Aorta (tissue), 5 donors: ENCODE data around the gene RBM38. TPM values are rescaled to one million over a fixed set of nuclear protein-coding genes. Genes with fewer than 3 reads are reported as not detected.
A peak's percentile ranks its signal among the peaks of the same experiment; 100 is the strongest.

Source experiments
- ATAC-seq: fragments of 200-7000 bp; cut with Tn5 transposase; one replicate; pipeline ENCODE4 v1.9.1; 2022; ENCODE audit warnings: moderate library complexity; ENCODE audit not compliant: low FRiP score
- DNase-seq, 2 donors: peaks; one replicate each; pipeline ENCODE4 v3.0.0-alpha.2; 2020
- H3K27ac ChIP-seq, 2 donors: one replicate each; pipeline ENCODE4 v1.5.1; 2013; ENCODE audit warnings: low read length in 2 of 2, mild to moderate bottlenecking in 2 of 2, moderate library complexity in 2 of 2, control low read depth in 1 of 2, inconsistent platforms in 1 of 2, low read depth in 1 of 2
- H3K27me3 ChIP-seq, 2 donors: one replicate each; pipeline ENCODE4 v1.6.1; 2013; ENCODE audit warnings: control low read depth in 1 of 2, low read length in 1 of 2, mild to moderate bottlenecking in 1 of 2, moderate library complexity in 1 of 2; ENCODE audit not compliant: insufficient read depth in 2 of 2, control insufficient read depth in 1 of 2
- H3K36me3 ChIP-seq, 2 donors: one replicate each; pipeline ENCODE4 v1.6.1; 2013; ENCODE audit warnings: control low read depth in 1 of 2, low read length in 1 of 2, mild to moderate bottlenecking in 1 of 2; ENCODE audit not compliant: insufficient read depth in 2 of 2, control insufficient read depth in 1 of 2
- H3K4me1 ChIP-seq, 2 donors: one replicate each; pipeline ENCODE4 v1.6.1; 2013; ENCODE audit warnings: low read length in 2 of 2, control low read depth in 1 of 2, mild to moderate bottlenecking in 1 of 2, moderate library complexity in 1 of 2; ENCODE audit not compliant: insufficient read depth in 2 of 2, control insufficient read depth in 1 of 2
- H3K4me3 ChIP-seq, 2 donors: one replicate each; pipeline ENCODE4 v1.5.1; 2013; ENCODE audit warnings: low read length in 2 of 2, control low read depth in 1 of 2, mild to moderate bottlenecking in 1 of 2
- H3K9me3 ChIP-seq: one replicate; pipeline ENCODE4 v1.6.1; 2013; ENCODE audit warnings: mild to moderate bottlenecking, low read length; ENCODE audit not compliant: control insufficient read depth
- WGBS, 2 donors: extraction: QIAGEN DNeasy Blood & Tissue Kit; methylation state at CpG; one replicate each; pipeline ENCODE4 v1.1.7; 2013; 5-methylcytosine and 5-hydroxymethylcytosine counted together
- intact Hi-C, 2 donors: fragments of 100-400 bp; cut with DNase I; formaldehyde crosslinking; loops; one replicate each; pipeline versions ENCODE4 v1.14.2 to v1.15.0; 2022
- polyA plus RNA-seq, 2 donors: library from polyadenylated mRNA; stranded (reverse); fragments of 200-250 nt; gene quantifications; one replicate each; pipeline ENCODE4 v1.2.3, GENCODE V29; 2013
- total RNA-seq, 2 donors: library from RNA; stranded (reverse); fragmentation: NEBNext Ultra II Directional; extraction: Animal tissue kit (Norgen Biotek cat#: 25700); gene quantifications; one replicate each; pipeline ENCODE4 v1.2.1, GENCODE V29; 2021
- donor health status: healthy with polysubstance abuse.
- donor health status: Bipolar disorder and iron deficiency.
- donor health status: DM: no; HTN: no; CAD: no.
- donor health status: DM: no; HTN: no; CAD: no.
- donor health status: DM: yes; HTN: yes; CAD: no.

The RBM38 gene
- total and polyA plus RNA-seq, 4 donors: 7.3 to 20.7 (median 17.0) TPM

DNA sequence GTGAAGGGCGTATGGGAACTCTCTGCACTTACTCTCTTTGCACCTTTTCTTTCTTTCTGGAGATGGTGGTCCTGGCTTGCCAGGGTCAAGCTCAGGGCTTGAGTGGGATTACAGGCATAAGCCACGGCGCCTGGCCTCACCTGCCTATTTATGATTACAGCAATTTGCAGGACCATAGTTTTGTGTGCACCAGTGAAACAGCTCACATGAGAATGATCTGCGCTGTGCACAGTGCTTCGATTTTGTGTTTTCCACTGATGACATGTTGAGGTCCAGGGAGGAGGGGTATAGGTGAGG, 40.3 kb downstream of the RBM38 start:
- Histone ChIP-seq H3K36me3 (no peaks in the 10 kb centered on the region), H3K27ac (no peak overlapping the region), H3K9me3 (no peaks in the 10 kb centered on the region), H3K4me3 (no peak overlapping the region), H3K4me1 (peaks cover 0 to 2% of the 10 kb centered on the region in 2 donors), H3K27me3 (no peaks in the 10 kb centered on the region)
- intact Hi-C loops: no loop called here
- WGBS, 2 donors: 89 to 96% methylated on average over 5 of the region's 5 CpGs
- ATAC-seq: no peak
- no peak for DNase-seq

DNA sequence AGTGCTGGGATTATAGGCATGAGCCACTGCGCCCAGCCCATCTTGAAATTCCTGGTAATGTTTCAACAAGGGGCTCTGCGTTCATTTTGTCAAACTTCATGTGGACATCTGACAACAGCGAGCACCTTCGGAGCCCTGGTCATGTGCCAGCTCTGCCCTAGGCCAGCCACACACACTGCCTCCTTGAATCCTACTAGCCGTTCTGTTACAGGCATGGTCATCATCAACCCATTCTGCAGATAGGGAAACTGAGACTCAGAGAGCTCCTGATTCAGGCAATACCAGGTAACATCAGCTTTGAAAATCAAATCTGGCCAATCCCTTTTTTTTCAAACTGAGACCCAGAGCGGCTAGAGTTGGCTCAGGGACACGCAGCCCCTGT, 41.3 kb downstream of the RBM38 start:
- Histone ChIP-seq H3K27ac (no peak overlapping the region), H3K36me3 (no peaks in the 10 kb centered on the region), H3K4me3 (no peak overlapping the region), H3K9me3 (no peaks in the 10 kb centered on the region), H3K4me1 (peaks cover 0 to 2% of the 10 kb centered on the region in 2 donors), H3K27me3 (no peaks in the 10 kb centered on the region)
- 90 to 91% methylated on average over 7 of the region's 7 CpGs for WGBS, 2 donors
- no peak for ATAC-seq
- intact Hi-C loops: no loop called here
- DNase-seq: no peak

DNA sequence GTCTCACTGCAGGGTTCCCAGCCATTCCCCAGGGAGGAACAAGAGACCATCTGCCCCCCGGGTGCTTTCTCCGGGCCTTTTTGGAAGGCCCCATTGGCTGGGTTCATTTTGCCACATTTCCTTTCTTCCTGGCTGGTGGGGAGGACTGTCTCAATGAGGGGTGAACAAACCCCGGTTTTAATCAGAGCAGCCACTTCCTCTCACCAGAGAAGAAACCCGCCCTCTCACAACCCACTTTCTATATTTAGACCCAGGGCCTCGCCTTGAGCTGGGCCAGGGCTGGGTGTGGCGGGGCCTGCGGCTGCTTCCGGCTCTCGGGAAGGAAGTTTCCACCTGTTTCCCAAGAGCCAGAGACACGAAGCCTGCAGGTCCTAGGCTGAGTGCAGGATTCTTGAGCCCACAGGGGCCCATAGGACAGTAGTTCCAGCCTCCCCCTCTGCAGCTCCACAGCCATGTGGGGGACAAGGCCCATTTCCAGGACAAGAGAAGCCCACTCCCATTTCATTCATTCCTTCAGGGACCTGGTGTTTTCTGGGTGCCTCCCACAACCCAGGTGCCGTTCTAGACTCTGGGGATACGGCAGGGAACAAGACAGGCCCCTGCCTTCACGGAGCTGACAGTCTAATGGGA, 41.8 kb downstream of the RBM38 start:
- ATAC-seq (peak; percentile 30), DNase-seq (no peak)
- Histone ChIP-seq H3K4me1 (peaks cover 0 to 2% of the 10 kb centered on the region in 2 donors), H3K9me3 (no peaks in the 10 kb centered on the region), H3K27ac (no peak overlapping the region), H3K27me3 (no peaks in the 10 kb centered on the region), H3K36me3 (no peaks in the 10 kb centered on the region), H3K4me3 (no peak overlapping the region)
- 40 to 41% methylated on average over 13 of the region's 13 CpGs for WGBS, 2 donors
- intact Hi-C loops: no loop called here

DNA sequence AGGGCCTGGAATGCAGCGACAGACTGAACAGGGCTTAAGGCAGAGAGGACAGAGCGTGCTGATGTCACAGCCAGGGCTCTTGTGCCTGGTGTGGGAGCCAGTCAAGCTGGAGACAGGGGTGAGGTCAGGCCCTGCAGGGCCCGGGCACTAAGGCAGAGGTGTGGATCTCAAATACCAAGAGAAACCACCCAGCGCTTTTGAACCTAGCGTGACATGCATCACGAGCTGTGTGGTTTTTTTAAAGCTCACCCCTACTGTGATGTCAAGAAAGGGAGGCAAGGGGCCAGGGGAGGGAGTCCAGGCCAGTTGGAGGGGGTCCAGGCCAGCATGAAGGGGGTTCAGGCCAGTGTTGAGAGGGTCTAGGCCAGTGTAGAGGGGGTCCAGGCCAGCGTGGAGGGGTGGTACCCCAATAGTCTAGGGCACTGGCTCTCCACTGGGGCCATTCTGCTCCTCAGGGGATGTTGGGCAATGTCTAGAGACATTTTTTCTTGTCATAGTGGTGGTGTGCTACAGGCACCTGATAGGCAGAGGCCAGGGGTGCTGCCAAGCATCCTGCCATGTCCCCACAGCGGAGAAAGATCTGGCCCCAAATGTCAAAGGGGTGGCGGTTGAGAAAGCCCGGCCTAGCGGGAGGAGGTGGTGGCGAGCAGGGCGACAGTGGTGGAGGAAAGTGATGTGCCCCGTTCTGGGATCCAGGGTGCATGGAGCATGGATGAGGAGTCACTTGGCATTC, 42.6 kb downstream of the RBM38 start:
- intact Hi-C loops: no loop called here
- H3K27ac ChIP-seq: no peak overlapping the region
- no peaks in the 10 kb centered on the region for H3K36me3 ChIP-seq
- H3K4me3 ChIP-seq: no peak overlapping the region
- ATAC-seq (no peak), DNase-seq (no peak)
- no peaks in the 10 kb centered on the region for H3K9me3 ChIP-seq
- H3K27me3 ChIP-seq: no peaks in the 10 kb centered on the region
- 96 to 98% methylated on average over 14 of the region's 14 CpGs for WGBS, 2 donors
- H3K4me1 ChIP-seq: peaks cover 0 to 2% of the 10 kb centered on the region in 2 donors

DNA sequence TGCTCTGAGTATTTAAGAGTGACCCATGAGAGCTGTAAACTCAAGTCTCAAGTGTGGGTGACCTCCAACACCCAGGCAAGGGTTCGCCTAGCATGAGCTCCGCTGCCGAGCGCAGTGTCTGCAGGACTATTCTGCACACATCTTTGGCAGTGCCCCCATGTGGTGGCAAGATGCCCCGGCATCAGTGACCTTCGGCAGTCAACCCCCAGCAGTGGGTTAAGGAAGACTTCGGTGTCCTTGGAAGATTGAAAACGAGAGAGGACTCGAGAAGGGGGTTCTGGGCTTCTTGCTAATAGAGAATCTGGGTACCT, 43.1 kb downstream of the RBM38 start:
- H3K27ac ChIP-seq: no peak overlapping the region
- WGBS, 2 donors: 96 to 97% methylated on average over 9 of the region's 9 CpGs
- peaks cover 0 to 2% of the 10 kb centered on the region in 2 donors for H3K4me1 ChIP-seq

DNA sequence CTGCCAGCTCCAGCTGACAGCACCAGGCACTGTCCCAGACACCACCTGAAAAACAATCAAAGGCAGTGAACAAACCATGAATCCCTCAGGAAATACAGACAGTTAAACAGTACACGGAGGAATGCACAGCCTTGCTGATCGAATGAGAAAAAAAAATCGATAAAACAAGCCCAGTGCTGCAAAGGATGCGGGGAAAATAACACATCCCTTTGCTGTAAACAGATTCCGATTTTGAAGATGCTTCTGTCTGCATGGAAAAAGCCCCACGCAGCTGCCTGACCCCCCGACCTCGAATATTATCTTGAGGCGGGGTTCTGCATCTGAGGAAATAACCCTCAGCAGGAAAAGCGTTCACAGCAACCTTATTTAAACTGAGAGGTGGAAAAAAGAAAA, 43.9 kb downstream of the RBM38 start:
- Histone ChIP-seq H3K36me3 (no peaks in the 10 kb centered on the region), H3K9me3 (no peaks in the 10 kb centered on the region), H3K27me3 (no peaks in the 10 kb centered on the region), H3K27ac (no peak overlapping the region), H3K4me1 (peaks cover 0 to 2% of the 10 kb centered on the region in 2 donors), H3K4me3 (no peak overlapping the region)
- intact Hi-C loops: loop anchor here in 1 of 2 donors (5.0 kb wide), 1 partner anchor 43 kb away; the partner anchor contains the start of gene RBM38
- WGBS, 2 donors: 90 to 96% methylated on average over 10 of the region's 10 CpGs
- ATAC-seq: no peak
- no peak for DNase-seq

More for the DNA sequence above, 43.1 kb downstream of the RBM38 start:
- DNase-seq (no peak), ATAC-seq (no peak)
- H3K4me3 ChIP-seq: no peak overlapping the region
- H3K36me3 ChIP-seq: no peaks in the 10 kb centered on the region
- H3K9me3 ChIP-seq: no peaks in the 10 kb centered on the region
- no peaks in the 10 kb centered on the region for H3K27me3 ChIP-seq
- intact Hi-C loops: no loop called here

DNA sequence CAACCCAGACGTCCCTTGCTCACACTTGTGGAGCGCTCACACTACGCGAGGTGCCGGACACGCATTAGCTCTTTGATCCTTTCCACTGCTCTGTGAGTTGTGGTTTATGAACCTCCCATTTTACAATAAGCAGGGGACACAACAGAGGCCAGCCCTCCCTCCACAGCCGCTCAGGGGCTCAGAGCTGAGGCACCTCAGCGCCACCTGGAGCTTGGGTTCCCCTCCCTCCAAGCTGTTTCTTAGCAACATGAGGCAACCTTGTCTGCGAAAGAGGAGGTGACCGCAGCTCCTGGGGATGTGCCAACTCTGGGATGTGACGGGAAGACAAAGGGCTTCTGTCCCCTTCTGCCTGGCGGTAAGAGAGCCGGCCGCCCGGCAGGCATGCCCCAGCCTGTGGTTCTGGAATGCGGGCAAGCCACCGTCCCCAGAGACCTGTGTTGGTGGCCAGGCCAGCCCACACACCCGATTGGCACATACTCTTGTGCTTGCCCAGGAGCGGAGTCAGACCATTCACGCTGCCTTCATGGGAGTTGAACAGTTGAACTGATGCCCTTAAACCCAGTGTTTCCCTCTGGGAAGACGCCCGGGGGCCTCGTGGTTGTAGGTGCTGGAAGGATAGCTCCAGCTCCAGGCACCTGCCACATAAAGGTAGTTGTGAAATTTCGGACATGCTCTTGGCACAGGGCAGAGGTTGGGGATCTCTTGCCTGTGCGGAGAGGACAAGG, 44.5 kb downstream of the RBM38 start:
- no peaks in the 10 kb centered on the region for H3K36me3 ChIP-seq
- DNase-seq (peak; percentile 80 to 85), ATAC-seq (no peak)
- no peak overlapping the region for H3K4me3 ChIP-seq
- peaks cover 0 to 2% of the 10 kb centered on the region in 2 donors for H3K4me1 ChIP-seq
- intact Hi-C loops: loop anchor here in 1 of 2 donors (5.0 kb wide), 1 partner anchor 43 kb away; the partner anchor contains the start of gene RBM38
- WGBS, 2 donors: 28 to 31% methylated on average over 25 of the region's 25 CpGs
- H3K27me3 ChIP-seq: no peaks in the 10 kb centered on the region
- no peak overlapping the region for H3K27ac ChIP-seq
- no peaks in the 10 kb centered on the region for H3K9me3 ChIP-seq

DNA sequence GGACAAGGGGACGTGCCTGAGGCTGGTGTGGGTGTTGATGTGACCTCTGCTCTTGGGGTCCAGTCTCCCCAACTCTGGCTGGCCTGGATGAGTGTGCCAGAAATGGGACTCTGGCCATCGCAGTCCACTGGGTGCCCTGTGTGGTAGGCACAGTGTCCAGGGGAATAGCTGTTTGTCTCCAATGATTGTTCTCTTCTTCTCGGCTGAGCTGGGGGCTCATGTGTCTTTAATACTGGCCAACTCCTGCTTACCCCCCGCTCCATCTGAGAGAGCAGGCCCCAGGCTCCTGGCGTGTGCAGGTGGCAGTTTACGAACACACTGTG, 45.0 kb downstream of the RBM38 start:
- Histone ChIP-seq H3K4me1 (peaks cover 0 to 2% of the 10 kb centered on the region in 2 donors), H3K9me3 (no peaks in the 10 kb centered on the region), H3K27ac (no peak overlapping the region), H3K4me3 (no peak overlapping the region), H3K27me3 (no peaks in the 10 kb centered on the region), H3K36me3 (no peaks in the 10 kb centered on the region)
- DNase-seq (no peak), ATAC-seq (no peak)
- intact Hi-C loops: loop anchor here in 1 of 2 donors (5.0 kb wide), 1 partner anchor 44 kb away; the partner anchor contains the start of gene RBM38
- WGBS, 2 donors: 87 to 93% methylated on average over 6 of the region's 6 CpGs
